HL-60 (cell line): ENCODE measurements around the gene TAF13.

Experiments
- DNase-seq, 2 experiments: peaks; one replicate each; pipeline ENCODE4 v3.0.0-alpha.2; 2010 to 2020; ENCODE audit warnings: low read depth in 1 of 2, low spot score in 1 of 2
- H3K27ac ChIP-seq: fragments of 250-450 bp; sonication (Bioruptor Pico); replicated peaks from 2 replicates; pipeline ENCODE4 v1.5.1; 2020; ENCODE audit warnings: mild to moderate bottlenecking, moderate library complexity
- H3K27me3 ChIP-seq: fragments of 250-450 bp; sonication (Bioruptor Pico); 2 replicates; pipeline ENCODE4 v1.5.1; 2021; ENCODE audit warnings: mild to moderate bottlenecking, moderate library complexity; ENCODE audit not compliant: insufficient read depth, poor library complexity, severe bottlenecking
- H3K4me3 ChIP-seq: replicated peaks from 2 replicates; pipeline ENCODE4 v1.5.1; 2011; ENCODE audit warnings: mild to moderate bottlenecking, control low read depth, low read length; ENCODE audit not compliant: insufficient read depth
- CTCF ChIP-seq: IDR thresholded peaks from one replicate; pipeline ENCODE4 v1.5.1; 2011; ENCODE audit warnings: low read length, control low read depth, inconsistent platforms; ENCODE audit not compliant: insufficient read depth
- GABPA ChIP-seq: IDR thresholded peaks from 2 replicates; pipeline ENCODE4 v1.6.1; 2012; ENCODE audit warnings: low read depth
- POLR2AphosphoS5 ChIP-seq: IDR thresholded peaks from 2 replicates; pipeline ENCODE4 v1.6.1; 2012; ENCODE audit warnings: low read depth
- REST ChIP-seq: IDR thresholded peaks from 2 replicates; pipeline ENCODE4 v1.6.1; 2012; ENCODE audit warnings: low read depth; ENCODE audit not compliant: insufficient replicate concordance
- SPI1 ChIP-seq: IDR thresholded peaks from 2 replicates; pipeline ENCODE4 v1.6.1; 2012; ENCODE audit warnings: low read depth, mild to moderate bottlenecking, borderline replicate concordance

Gene TAF13

GRCh38 chr1:109091839-109092193 is 16.0 kb upstream of the TAF13 start:
- no peak for DNase-seq
- Histone ChIP-seq H3K27me3 (no peaks in the 10 kb centered on the region), H3K27ac (peak overlapping the region; percentile 99), H3K4me3 (peak overlapping the region; percentile 90)
- no peak for TF ChIP-seq CTCF
- no peak for TF ChIP-seq GABPA
- TF ChIP-seq REST: no peak
- no peak for TF ChIP-seq POLR2AphosphoS5
- no peak for TF ChIP-seq SPI1

GRCh38 chr1:109091078-109091838 is 15.5 kb upstream of the TAF13 start:
- peak in 1 of 2 experiments; percentile 54 for DNase-seq
- Histone ChIP-seq H3K4me3 (peak overlapping the region; percentile 90), H3K27ac (peak overlapping the region; percentile 99), H3K27me3 (no peaks in the 10 kb centered on the region)
- no peak for TF ChIP-seq CTCF
- TF ChIP-seq POLR2AphosphoS5: no peak
- TF ChIP-seq GABPA: no peak
- no peak for TF ChIP-seq REST
- no peak for TF ChIP-seq SPI1

- peak; percentile 91 to 97 for DNase-seq
- Histone ChIP-seq H3K27ac (peak within 1 kb of the TSS; percentile 99), H3K4me3 (peak within 1 kb of the TSS; percentile 90), H3K27me3 (no peaks in the 10 kb centered on the region)
- TF ChIP-seq REST: peak; percentile 69
- TF ChIP-seq GABPA: no peak
- peak; percentile 87 for TF ChIP-seq POLR2AphosphoS5
- peak; percentile 13; the same call in 1 of the 2 replicates for TF ChIP-seq SPI1
Measured at GRCh38 chr1:109090196-109091077, 14.6 kb upstream of the TAF13 start, which contains the start of gene TMEM167B. TSS of gene TMEM167B (plus strand) at chr1:109090764. CDS start at chr1:109090873, 109 bp downstream.
